GM21717 (cell line): ENCODE results near the gene TRMT2A.

Experiments used
- ATAC-seq: cut with Tn5 transposase; IDR thresholded peaks from one replicate; pipeline ENCODE4 v1.9.1; 2021; ENCODE audit warnings: mild to moderate bottlenecking, moderate library complexity; ENCODE audit not compliant: unreplicated experiment

The TRMT2A gene

GRCh38 chr22:20149257-20150250 lies 32.5 kb upstream of the TRMT2A start:
- no peak for ATAC-seq

- ATAC-seq, result no peak
These were observed 31.4 kb upstream of the TRMT2A start for GRCh38 chr22:20148414-20148813.

- ATAC-seq, result no peak
These were observed 30.4 kb upstream of the TRMT2A start for GRCh38 chr22:20147237-20147988.

- no peak for ATAC-seq
These were observed 29.8 kb upstream of the TRMT2A start for GRCh38 chr22:20146777-20147176.

- no peak for ATAC-seq
These were observed 28.8 kb upstream of the TRMT2A start for GRCh38 chr22:20145832-20146223.

- ATAC-seq, result no peak
These were observed 28.3 kb upstream of the TRMT2A start for GRCh38 chr22:20145206-20145831.

- ATAC-seq, result no peak
These were observed 27.0 kb upstream of the TRMT2A start for GRCh38 chr22:20143883-20144665.

- no peak for ATAC-seq
These were observed 25.9 kb upstream of the TRMT2A start for GRCh38 chr22:20142711-20143621.

- no peak for ATAC-seq
These were observed 24.4 kb upstream of the TRMT2A start for GRCh38 chr22:20141186-20142077.

GRCh38 chr22:20140521-20140964 lies 23.5 kb upstream of the TRMT2A start:
- ATAC-seq, result no peak

- no peak for ATAC-seq
These were observed 23.1 kb upstream of the TRMT2A start for GRCh38 chr22:20140107-20140445.

- ATAC-seq, result no peak
These were observed 22.5 kb upstream of the TRMT2A start for GRCh38 chr22:20139391-20140106.

GRCh38 chr22:20138868-20139267 lies 21.8 kb upstream of the TRMT2A start:
- no peak for ATAC-seq

- ATAC-seq, result no peak
These were observed 21.4 kb upstream of the TRMT2A start for GRCh38 chr22:20138417-20138738.

GRCh38 chr22:20137671-20138416 lies 20.8 kb upstream of the TRMT2A start:
- no peak for ATAC-seq

GRCh38 chr22:20137113-20137512 lies 20.1 kb upstream of the TRMT2A start:
- no peak for ATAC-seq

- no peak for ATAC-seq
These were observed 19.5 kb upstream of the TRMT2A start for GRCh38 chr22:20136603-20136873.
